Measurements from ENCODE around the gene NSUN7. TPM values are rescaled to one million over a fixed set of nuclear protein-coding genes. Genes with fewer than 3 reads are reported as not detected.

The NSUN7 gene
- total and polyA plus RNA-seq, 7 donors, result 0.03 to 0.39 (median 0.11) TPM; not detected in 4

- intact Hi-C loops (cut with DNase I), result no loop called here
- peaks cover 0 to 15% (median 0%) of the 10 kb centered on the region in 3 donors for H3K27me3 ChIP-seq (ENCODE audit: insufficient read depth in 3 of 3, low read length in 2 of 3)
- H3K36me3 ChIP-seq (ENCODE audit: insufficient read depth in 1 of 2, low read depth in 1 of 2), result no peaks in the 10 kb centered on the region
- H3K27ac ChIP-seq, result no peak overlapping the region
- H3K4me3 ChIP-seq, result no peak overlapping the region
- DNase-seq (no peak), ATAC-seq (no peak)
- peaks cover under 1% of the 10 kb centered on the region for H3K4me1 ChIP-seq
- WGBS, 3 donors, result 88 to 90% (median 90%) methylated on average over 4 of the region's 4 CpGs
- H3K9me3 ChIP-seq, result no peaks in the 10 kb centered on the region
- TF ChIP-seq CTCF (IDR thresholded peaks at IDR 0.05), result no peak
Observed at GRCh38 chr4:40755616-40756015, 5.9 kb downstream of the NSUN7 start.

GRCh38 chr4:40763228-40763716 lies 13.5 kb downstream of the NSUN7 start:
- Histone ChIP-seq H3K4me3 (no peak overlapping the region), H3K9me3 (no peaks in the 10 kb centered on the region), H3K27ac (no peak overlapping the region), H3K27me3 (ENCODE audit: insufficient read depth in 3 of 3, low read length in 2 of 3) (no peaks in the 10 kb centered on the region), H3K4me1 (no peaks in the 10 kb centered on the region), H3K36me3 (ENCODE audit: insufficient read depth in 1 of 2, low read depth in 1 of 2) (no peaks in the 10 kb centered on the region)
- WGBS, 3 donors, result 71 to 73% (median 71%) methylated on average over 3 of the region's 3 CpGs
- intact Hi-C loops (cut with DNase I), result no loop called here
- no peak for ATAC-seq
- no peak for TF ChIP-seq CTCF (IDR thresholded peaks at IDR 0.05)
- no peak for DNase-seq

- Histone ChIP-seq H3K4me3 (no peak overlapping the region), H3K9me3 (no peaks in the 10 kb centered on the region), H3K4me1 (no peaks in the 10 kb centered on the region), H3K27me3 (ENCODE audit: insufficient read depth in 3 of 3, low read length in 2 of 3) (no peaks in the 10 kb centered on the region), H3K36me3 (ENCODE audit: insufficient read depth in 1 of 2, low read depth in 1 of 2) (no peaks in the 10 kb centered on the region), H3K27ac (no peak overlapping the region)
- 27 to 45% (median 44%) methylated on average over 1 of the region's 1 CpG for WGBS, 3 donors
- intact Hi-C loops (cut with DNase I), result no loop called here
- ATAC-seq (no peak), DNase-seq (no peak)
- no peak for TF ChIP-seq CTCF (IDR thresholded peaks at IDR 0.05)
Observed at GRCh38 chr4:40769266-40769665, 19.5 kb downstream of the NSUN7 start.

- Histone ChIP-seq H3K36me3 (ENCODE audit: insufficient read depth in 1 of 2, low read depth in 1 of 2) (no peaks in the 10 kb centered on the region), H3K27me3 (ENCODE audit: insufficient read depth in 3 of 3, low read length in 2 of 3) (no peaks in the 10 kb centered on the region), H3K4me3 (no peak overlapping the region), H3K27ac (no peak overlapping the region), H3K9me3 (peaks cover 5% of the 10 kb centered on the region), H3K4me1 (no peaks in the 10 kb centered on the region)
- DNase-seq (no peak), ATAC-seq (no peak)
- WGBS, 3 donors, result 91 to 97% (median 94%) methylated on average over 1 of the region's 1 CpG
- TF ChIP-seq CTCF (IDR thresholded peaks at IDR 0.05), result no peak
- intact Hi-C loops (cut with DNase I), result no loop called here
Observed at GRCh38 chr4:40778090-40778489, 28.3 kb downstream of the NSUN7 start.

- Histone ChIP-seq H3K27ac (no peak overlapping the region), H3K4me3 (no peak overlapping the region), H3K36me3 (ENCODE audit: insufficient read depth in 1 of 2, low read depth in 1 of 2) (no peaks in the 10 kb centered on the region), H3K4me1 (no peaks in the 10 kb centered on the region), H3K27me3 (ENCODE audit: insufficient read depth in 3 of 3, low read length in 2 of 3) (no peaks in the 10 kb centered on the region), H3K9me3 (peaks cover 5% of the 10 kb centered on the region)
- DNase-seq, result no peak
- 82 to 90% (median 85%) methylated on average over 2 of the region's 2 CpGs for WGBS, 3 donors
- ATAC-seq, result no peak
- TF ChIP-seq CTCF (IDR thresholded peaks at IDR 0.05), result no peak
- intact Hi-C loops (cut with DNase I), result no loop called here
Observed at GRCh38 chr4:40782876-40783275, 33.1 kb downstream of the NSUN7 start.

All from psoas muscle (tissue), 8 donors.